OCI-LY1 (cell line): ENCODE measurements around the gene CD302.

ENCODE experiments used
- H2AFZ ChIP-seq: fragments of 200-600 bp; sonication (generic), shearing (Covaris generic); 2 replicates; pipeline ENCODE4 v1.6.0; 2014; ENCODE audit warnings: antibody characterized with exemption, mild to moderate bottlenecking, low read length
- H3F3A ChIP-seq: fragments of 200-600 bp; sonication (generic), shearing (Covaris generic); 2 replicates; pipeline ENCODE4 v1.6.0; 2014; ENCODE audit warnings: mild to moderate bottlenecking, antibody characterized with exemption, low read length, moderate library complexity; ENCODE audit not compliant: insufficient read depth
- H3K27ac ChIP-seq: fragments of 200-600 bp; sonication (generic); 2 replicates; pipeline ENCODE4 v1.5.1; 2014; ENCODE audit warnings: low read length, mixed run types, mild to moderate bottlenecking, low read depth; ENCODE audit not compliant: poor library complexity, severe bottlenecking
- H3K27me3 ChIP-seq: fragments of 200-600 bp; sonication (generic); 2 replicates; pipeline ENCODE4 v1.6.0; 2014; ENCODE audit warnings: antibody characterized with exemption, mild to moderate bottlenecking, low read length, moderate library complexity; ENCODE audit not compliant: insufficient read depth
- H3K36me3 ChIP-seq: fragments of 200-600 bp; sonication (generic); 2 replicates; pipeline ENCODE4 v1.6.1; 2014; ENCODE audit warnings: mild to moderate bottlenecking, antibody characterized with exemption, low read length, moderate library complexity, mixed read lengths; ENCODE audit not compliant: insufficient read depth
- H3K4me1 ChIP-seq: fragments of 200-600 bp; sonication (generic); 2 replicates; pipeline ENCODE4 v1.5.1; 2014; ENCODE audit warnings: mild to moderate bottlenecking, low read length, moderate library complexity; ENCODE audit not compliant: insufficient read depth, severe bottlenecking
- H3K4me2 ChIP-seq: fragments of 200-600 bp; sonication (generic), shearing (Covaris generic); 2 replicates; pipeline ENCODE4 v1.6.1; 2014; ENCODE audit warnings: low read length
- H3K4me3 ChIP-seq: fragments of 200-600 bp; sonication (generic); 2 replicates; pipeline ENCODE4 v1.5.1; 2014; ENCODE audit warnings: low read length, low read depth, mild to moderate bottlenecking, mixed read lengths; ENCODE audit not compliant: poor library complexity, severe bottlenecking
- H3K79me2 ChIP-seq: fragments of 200-600 bp; shearing (Covaris generic); 2 replicates; pipeline ENCODE4 v1.6.1; 2016; ENCODE audit warnings: mixed run types, low read length, mixed read lengths; ENCODE audit not compliant: insufficient read depth
- H3K9ac ChIP-seq: fragments of 200-600 bp; sonication (generic), shearing (Covaris generic); 2 replicates; pipeline ENCODE4 v1.6.1; 2014; ENCODE audit warnings: mild to moderate bottlenecking, low read length, mixed read lengths
- H3K9me2 ChIP-seq: fragments of 200-600 bp; sonication (generic), shearing (Covaris generic); 2 replicates; pipeline ENCODE4 v1.6.1; 2014; ENCODE audit warnings: low read depth, mild to moderate bottlenecking, low read length, mixed read lengths
- H3K9me3 ChIP-seq: fragments of 200-600 bp; shearing (Covaris generic); 2 replicates; pipeline ENCODE4 v1.6.1; 2014; ENCODE audit warnings: low read length, mixed read lengths
- H4K20me1 ChIP-seq: fragments of 200-600 bp; sonication (generic), shearing (Covaris generic); 2 replicates; pipeline ENCODE4 v1.6.0; 2016; ENCODE audit warnings: mild to moderate bottlenecking, low read length; ENCODE audit not compliant: insufficient read depth
- CTCF ChIP-seq: fragments of 200-600 bp; sonication (generic), shearing (Covaris generic); IDR thresholded peaks from 2 replicates; pipeline ENCODE4 v1.5.1; 2017; ENCODE audit warnings: mild to moderate bottlenecking, antibody characterized with exemption, low read length, moderate library complexity, mixed read lengths
- EZH2 ChIP-seq: fragments of 200-600 bp; sonication (generic), shearing (Covaris generic); IDR thresholded peaks from 2 replicates; pipeline ENCODE4 v1.8.0; 2017; ENCODE audit warnings: borderline replicate concordance, mixed run types, mild to moderate bottlenecking, antibody characterized with exemption, low read length, moderate library complexity, mixed read lengths

CD302 gene

GRCh38 chr2:159762075-159762474, 35.9 kb downstream of the CD302 start:
- Histone ChIP-seq H2AFZ (no peak overlapping the region), H3K9ac (no peak overlapping the region), H3K79me2 (no peaks in the 10 kb centered on the region), H3K27me3 (no peaks in the 10 kb centered on the region), H3K36me3 (peaks cover 92% of the 10 kb centered on the region), H3K4me3 (no peak overlapping the region), H3F3A (no peaks in the 10 kb centered on the region), H4K20me1 (no peaks in the 10 kb centered on the region), H3K4me1 (no peaks in the 10 kb centered on the region), H3K27ac (no peak overlapping the region), H3K9me2 (no peaks in the 10 kb centered on the region), H3K9me3 (no peaks in the 10 kb centered on the region), H3K4me2 (no peak overlapping the region)
- no peak for TF ChIP-seq CTCF
- no peak for TF ChIP-seq EZH2

GRCh38 chr2:159760326-159760725, 37.7 kb downstream of the CD302 start:
- Histone ChIP-seq H3F3A (no peaks in the 10 kb centered on the region), H3K4me3 (no peak overlapping the region), H3K27me3 (no peaks in the 10 kb centered on the region), H2AFZ (no peak overlapping the region), H3K79me2 (no peaks in the 10 kb centered on the region; the same call in 1 of the 2 replicates), H4K20me1 (no peaks in the 10 kb centered on the region), H3K36me3 (peaks cover 92% of the 10 kb centered on the region), H3K9ac (no peak overlapping the region), H3K9me3 (no peaks in the 10 kb centered on the region), H3K4me2 (no peak overlapping the region), H3K27ac (no peak overlapping the region), H3K4me1 (no peaks in the 10 kb centered on the region), H3K9me2 (no peaks in the 10 kb centered on the region)
- TF ChIP-seq EZH2 (no peak), CTCF (no peak)

GRCh38 chr2:159759577-159759976, 38.4 kb downstream of the CD302 start:
- Histone ChIP-seq H3K79me2 (no peaks in the 10 kb centered on the region; the same call in 1 of the 2 replicates), H3K4me3 (no peak overlapping the region), H3K4me2 (no peak overlapping the region), H3K9ac (no peak overlapping the region), H4K20me1 (no peaks in the 10 kb centered on the region), H3K27ac (no peak overlapping the region), H2AFZ (no peak overlapping the region), H3K4me1 (no peaks in the 10 kb centered on the region), H3K9me3 (no peaks in the 10 kb centered on the region), H3K36me3 (peaks cover 92% of the 10 kb centered on the region), H3K27me3 (no peaks in the 10 kb centered on the region), H3K9me2 (no peaks in the 10 kb centered on the region), H3F3A (no peaks in the 10 kb centered on the region)
- no peak for TF ChIP-seq EZH2
- TF ChIP-seq CTCF, result no peak
